ENCODE measurements around the gene ACTL6B.
A peak's percentile ranks its signal among the peaks of the same experiment; 100 is the strongest.

The ACTL6B gene

GRCh38 chr7:100602889-100603725 lies 53.1 kb downstream of the ACTL6B start:
- peak overlapping the region; percentile 82 for H3K4me3 ChIP-seq (ENCODE audit: low read depth, low read length)
- no peaks in the 10 kb centered on the region for H3K27me3 ChIP-seq (replicated peaks)
- in situ Hi-C loops (cut with HindIII; ENCODE audit: low pct_ligation_motif_present, low sequenced_read_pairs) = no loop called here
- no peak for TF ChIP-seq CTCF (IDR thresholded peaks at IDR 0.05; ENCODE audit: low read depth, low read length, missing control alignments)
- H3K27ac ChIP-seq = peak overlapping the region; percentile 40
- peak; percentile 43 for DNase-seq
- H3K36me3 ChIP-seq (replicated peaks) = peaks cover 3% of the 10 kb centered on the region

GRCh38 chr7:100600730-100601038 lies 55.6 kb downstream of the ACTL6B start:
- Histone ChIP-seq H3K36me3 (replicated peaks) (no peaks in the 10 kb centered on the region), H3K4me3 (ENCODE audit: low read depth, low read length) (no peak overlapping the region), H3K27me3 (replicated peaks) (no peaks in the 10 kb centered on the region), H3K27ac (no peak overlapping the region)
- DNase-seq = no peak
- no peak for TF ChIP-seq CTCF (IDR thresholded peaks at IDR 0.05; ENCODE audit: low read depth, low read length, missing control alignments)
- in situ Hi-C loops (cut with HindIII; ENCODE audit: low pct_ligation_motif_present, low sequenced_read_pairs) = no loop called here

- H3K4me3 ChIP-seq (ENCODE audit: low read depth, low read length) = no peak overlapping the region
- in situ Hi-C loops (cut with HindIII; ENCODE audit: low pct_ligation_motif_present, low sequenced_read_pairs) = no loop called here
- DNase-seq = no peak
- no peaks in the 10 kb centered on the region for H3K27me3 ChIP-seq (replicated peaks)
- no peak overlapping the region for H3K27ac ChIP-seq
- H3K36me3 ChIP-seq (replicated peaks) = no peaks in the 10 kb centered on the region
- peak; percentile 8 for TF ChIP-seq CTCF (IDR thresholded peaks at IDR 0.05; ENCODE audit: low read depth, low read length, missing control alignments)
These were observed 56.1 kb downstream of the ACTL6B start for GRCh38 chr7:100599911-100600729.

DNA sequence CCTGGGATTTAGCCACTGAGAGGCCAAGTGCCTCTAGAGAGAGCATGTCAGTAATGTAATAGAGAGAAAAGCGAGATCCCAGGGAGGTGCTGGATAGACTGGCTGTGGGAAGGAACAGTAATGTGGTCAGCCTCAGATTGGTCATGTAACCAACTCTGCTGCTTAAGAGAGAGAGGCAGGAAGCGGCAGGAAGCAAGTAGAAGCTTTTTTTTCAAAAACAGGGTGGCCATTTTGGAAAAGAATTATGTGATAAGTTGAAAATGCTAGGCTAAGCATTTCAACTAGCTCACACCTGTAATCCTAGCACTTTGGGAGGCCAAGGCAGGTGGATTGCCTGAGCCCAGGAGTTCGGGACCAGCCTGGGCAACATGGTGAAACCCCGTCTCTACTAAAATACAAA lies 57.8 kb downstream of the ACTL6B start:
- H3K27ac ChIP-seq = no peak overlapping the region
- in situ Hi-C loops (cut with HindIII; ENCODE audit: low pct_ligation_motif_present, low sequenced_read_pairs) = no loop called here

DNA sequence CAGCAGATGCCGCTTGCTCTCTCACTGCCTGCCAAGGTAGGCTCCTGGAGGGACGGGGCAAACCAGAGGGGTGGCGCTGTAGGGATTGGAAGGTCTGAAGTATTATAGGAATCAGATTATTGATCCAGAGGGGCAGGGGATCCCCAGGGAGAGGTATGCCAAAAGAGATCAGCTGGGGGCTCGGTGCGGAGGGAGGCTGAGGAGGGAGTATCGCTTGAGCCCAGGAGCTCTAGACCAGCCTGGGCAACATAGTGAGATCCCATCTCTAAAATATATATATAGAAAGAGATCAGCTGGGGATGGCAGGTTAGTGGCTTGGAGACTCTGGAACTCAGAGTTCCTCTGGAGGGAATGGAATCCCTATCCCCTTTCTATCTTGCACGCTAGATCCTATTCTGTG lies 61.1 kb downstream of the ACTL6B start:
- no peaks in the 10 kb centered on the region for H3K36me3 ChIP-seq (replicated peaks)
- no peak overlapping the region for H3K4me3 ChIP-seq (ENCODE audit: low read depth, low read length)
- in situ Hi-C loops (cut with HindIII; ENCODE audit: low pct_ligation_motif_present, low sequenced_read_pairs) = no loop called here
- H3K27me3 ChIP-seq (replicated peaks) = no peaks in the 10 kb centered on the region
- no peak overlapping the region for H3K27ac ChIP-seq
- no peak for TF ChIP-seq CTCF (IDR thresholded peaks at IDR 0.05; ENCODE audit: low read depth, low read length, missing control alignments)
- DNase-seq = no peak

More for the DNA sequence above, 57.8 kb downstream of the ACTL6B start:
- TF ChIP-seq CTCF (IDR thresholded peaks at IDR 0.05; ENCODE audit: low read depth, low read length, missing control alignments) = no peak
- Histone ChIP-seq H3K4me3 (ENCODE audit: low read depth, low read length) (no peak overlapping the region), H3K36me3 (replicated peaks) (no peaks in the 10 kb centered on the region), H3K27me3 (replicated peaks) (no peaks in the 10 kb centered on the region)
- no peak for DNase-seq

Data from brain microvascular endothelial cell (primary cell).